CD4-positive, alpha-beta T cell (primary cell): ENCODE measurements around the gene ADAMTS1. TPM values are rescaled to one million over a fixed set of nuclear protein-coding genes. Genes with fewer than 3 reads are reported as not detected.

Experiments
- ATAC-seq: fragments of 200-7000 bp; cut with Tn5 transposase; one replicate; pipeline ENCODE4 v1.10.0; 2022; ENCODE audit warnings: mild to moderate bottlenecking; ENCODE audit not compliant: poor library complexity
- CTCF ChIA-PET: fragments of 350-600 bp; sonication (Branson Sonifier 250); formaldehyde crosslinking; loops from one replicate; lab custom pipeline; 2021; ENCODE audit warnings: antibody characterized with exemption, inconsistent platforms; lab: Charles Lee
- POLR2A ChIA-PET: fragments of 350-600 bp; sonication (Branson Sonifier 250); formaldehyde crosslinking; loops from one replicate; lab custom pipeline; 2021; ENCODE audit warnings: antibody characterized with exemption, inconsistent platforms; lab: Charles Lee
- DNase-seq, 14 experiments: peaks; one replicate each; pipeline ENCODE4 v3.0.0-alpha.2; 2013 to 2020; ENCODE audit warnings: mixed read lengths in 2 of 14
- H3K27ac ChIP-seq, 2 donors: one replicate each; pipeline versions ENCODE4 v1.5.1 to v1.7.0; 2013; ENCODE audit warnings: low read length in 2 of 2, low read depth in 1 of 2, mild to moderate bottlenecking in 1 of 2
- H3K27me3 ChIP-seq, 2 experiments: 1 replicate in 1 of 2; 2 replicates in 1 of 2; pipeline versions ENCODE4 v1.6.1 to v1.7.0; 2013; ENCODE audit warnings: low read length in 2 of 2, control low read depth in 1 of 2, mild to moderate bottlenecking in 1 of 2, moderate library complexity in 1 of 2; ENCODE audit not compliant: insufficient read depth in 2 of 2, control insufficient read depth in 1 of 2
- H3K36me3 ChIP-seq: one replicate; pipeline ENCODE4 v1.6.1; 2013; ENCODE audit warnings: low read length, control low read depth; ENCODE audit not compliant: insufficient read depth
- H3K4me1 ChIP-seq: one replicate; pipeline ENCODE4 v1.6.1; 2013; ENCODE audit warnings: low read length, control low read depth; ENCODE audit not compliant: insufficient read depth
- H3K4me3 ChIP-seq: one replicate; pipeline ENCODE4 v1.5.1; 2013; ENCODE audit warnings: mild to moderate bottlenecking, low read length, moderate library complexity
- H3K9me3 ChIP-seq, 2 experiments: 1 replicate in 1 of 2; 2 replicates in 1 of 2; pipeline versions ENCODE4 v1.6.1 to v1.7.0; 2013; ENCODE audit warnings: low read length in 2 of 2, mild to moderate bottlenecking in 2 of 2, control low read depth in 1 of 2, moderate library complexity in 1 of 2; ENCODE audit not compliant: control insufficient read depth in 1 of 2, insufficient read depth in 1 of 2
- H3K27ac Mint-ChIP-seq: one replicate; pipeline ENCODE4 v1.8.0; 2020; ENCODE audit warnings: mixed read lengths
- H3K27me3 Mint-ChIP-seq: one replicate; pipeline ENCODE4 v1.8.0; 2021; ENCODE audit warnings: mixed read lengths
- H3K36me3 Mint-ChIP-seq: one replicate; pipeline ENCODE4 v1.8.0; 2021; ENCODE audit warnings: low read depth, mixed read lengths
- H3K4me1 Mint-ChIP-seq: one replicate; pipeline ENCODE4 v1.8.0; 2021; ENCODE audit warnings: low read depth, mixed read lengths
- H3K4me3 Mint-ChIP-seq: one replicate; pipeline ENCODE4 v1.8.0; 2020; ENCODE audit warnings: mild to moderate bottlenecking, mixed read lengths
- H3K9me3 Mint-ChIP-seq: one replicate; pipeline ENCODE4 v1.8.0; 2020; ENCODE audit warnings: mixed read lengths
- intact Hi-C, 2 experiments: fragments of 100-400 bp; cut with DNase I in 1 of 2; cut with micrococcal nuclease in 1 of 2; formaldehyde crosslinking; loops; one replicate each; pipeline versions ENCODE4 v1.15.1 to v1.9.0; 2023 to 2025; cut with DNase I, micrococcal nuclease
- total RNA-seq, 174 experiments: library from RNA in 2 of 174; stranded (reverse) in 2 of 174; gene quantifications; one replicate each; pipeline ENCODE4 v1.2.3 and lab custom pipeline; 2021 to 2026
- TF ChIP-seq, protein P1 (sequence below): fragments of 200-600 bp; IDR thresholded peaks from one replicate; pipeline ENCODE4 v1.8.0; 2022; ENCODE audit warnings: antibody characterized with exemption, mild to moderate bottlenecking

Gene ADAMTS1
- total RNA-seq, 2 experiments from 2014 or later = 0.08 to 0.25 TPM

GRCh38 chr21:26811482-26811881, 33.7 kb downstream of the ADAMTS1 start:
- TF ChIP-seq, protein P1, sequence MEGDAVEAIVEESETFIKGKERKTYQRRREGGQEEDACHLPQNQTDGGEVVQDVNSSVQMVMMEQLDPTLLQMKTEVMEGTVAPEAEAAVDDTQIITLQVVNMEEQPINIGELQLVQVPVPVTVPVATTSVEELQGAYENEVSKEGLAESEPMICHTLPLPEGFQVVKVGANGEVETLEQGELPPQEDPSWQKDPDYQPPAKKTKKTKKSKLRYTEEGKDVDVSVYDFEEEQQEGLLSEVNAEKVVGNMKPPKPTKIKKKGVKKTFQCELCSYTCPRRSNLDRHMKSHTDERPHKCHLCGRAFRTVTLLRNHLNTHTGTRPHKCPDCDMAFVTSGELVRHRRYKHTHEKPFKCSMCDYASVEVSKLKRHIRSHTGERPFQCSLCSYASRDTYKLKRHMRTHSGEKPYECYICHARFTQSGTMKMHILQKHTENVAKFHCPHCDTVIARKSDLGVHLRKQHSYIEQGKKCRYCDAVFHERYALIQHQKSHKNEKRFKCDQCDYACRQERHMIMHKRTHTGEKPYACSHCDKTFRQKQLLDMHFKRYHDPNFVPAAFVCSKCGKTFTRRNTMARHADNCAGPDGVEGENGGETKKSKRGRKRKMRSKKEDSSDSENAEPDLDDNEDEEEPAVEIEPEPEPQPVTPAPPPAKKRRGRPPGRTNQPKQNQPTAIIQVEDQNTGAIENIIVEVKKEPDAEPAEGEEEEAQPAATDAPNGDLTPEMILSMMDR = no peak
- intact Hi-C loops = no loop called here
- no peaks in the 10 kb centered on the region for H3K36me3 Mint-ChIP-seq
- no peaks in the 10 kb centered on the region for H3K27me3 ChIP-seq
- no peak overlapping the region for H3K4me3 Mint-ChIP-seq
- no peaks in the 10 kb centered on the region for H3K36me3 ChIP-seq
- ATAC-seq = no peak
- no peaks in the 10 kb centered on the region for H3K4me1 ChIP-seq
- no peaks in the 10 kb centered on the region for H3K4me1 Mint-ChIP-seq
- no peak overlapping the region for H3K4me3 ChIP-seq
- no peaks in the 10 kb centered on the region for H3K9me3 Mint-ChIP-seq
- no peak for DNase-seq
- no peak overlapping the region for H3K27ac ChIP-seq
- no peak overlapping the region for H3K27ac Mint-ChIP-seq
- H3K9me3 ChIP-seq = no peaks in the 10 kb centered on the region
- peaks cover 5% of the 10 kb centered on the region for H3K27me3 Mint-ChIP-seq
- ChIA-PET POLR2A (no interaction called here), CTCF (no interaction called here)

DNA sequence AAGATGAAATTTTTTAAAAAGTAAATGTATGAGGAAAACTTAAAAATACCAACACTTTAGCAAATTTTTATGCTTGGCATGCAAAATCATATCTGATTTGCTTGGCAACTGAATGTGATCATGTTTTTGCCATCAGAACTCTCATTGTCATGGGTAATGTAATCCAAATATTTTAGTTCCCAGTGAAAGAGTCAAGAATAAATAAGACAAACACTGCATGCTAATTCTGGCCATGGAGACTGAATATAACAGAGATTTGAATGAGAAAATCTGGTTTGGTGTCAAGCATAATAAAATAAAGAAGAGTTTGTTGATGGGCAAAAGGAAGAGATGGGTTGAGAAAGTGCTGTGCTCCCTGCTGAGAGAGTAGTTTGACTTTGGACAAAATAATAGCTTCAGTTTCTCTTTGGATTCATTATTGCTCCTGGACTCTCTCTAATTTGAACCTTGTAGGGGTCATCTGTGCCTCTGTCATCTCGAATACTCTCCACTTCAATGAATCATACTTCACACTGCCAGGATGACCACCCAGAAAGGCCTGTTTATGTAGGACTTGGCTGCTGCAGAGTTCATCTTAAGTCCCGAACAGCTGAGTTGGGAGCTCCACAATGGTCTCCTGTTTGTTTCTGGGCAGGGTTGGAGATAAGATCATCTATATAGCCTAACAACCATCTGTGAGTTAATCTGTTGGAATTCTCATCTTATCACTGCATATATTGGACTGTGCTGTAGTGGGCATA, 34.4 kb downstream of the ADAMTS1 start:
- POLR2A ChIA-PET = no interaction called here
- H3K36me3 Mint-ChIP-seq = no peaks in the 10 kb centered on the region
- no peak overlapping the region for H3K4me3 Mint-ChIP-seq
- Histone ChIP-seq H3K9me3 (no peaks in the 10 kb centered on the region), H3K27me3 (no peaks in the 10 kb centered on the region), H3K27ac (no peak overlapping the region), H3K36me3 (no peaks in the 10 kb centered on the region), H3K4me3 (no peak overlapping the region), H3K4me1 (no peaks in the 10 kb centered on the region)
- H3K27me3 Mint-ChIP-seq = peaks cover 5% of the 10 kb centered on the region
- H3K4me1 Mint-ChIP-seq = no peaks in the 10 kb centered on the region
- no peaks in the 10 kb centered on the region for H3K9me3 Mint-ChIP-seq
- no peak overlapping the region for H3K27ac Mint-ChIP-seq
- CTCF ChIA-PET = no interaction called here
- no peak for DNase-seq
- ATAC-seq = no peak
- TF ChIP-seq, protein P1 = no peak
- intact Hi-C loops = no loop called here

- peaks cover 5% of the 10 kb centered on the region for H3K27me3 Mint-ChIP-seq
- H3K4me3 Mint-ChIP-seq = no peak overlapping the region
- Histone ChIP-seq H3K27ac (no peak overlapping the region), H3K4me3 (no peak overlapping the region), H3K9me3 (no peaks in the 10 kb centered on the region), H3K27me3 (no peaks in the 10 kb centered on the region), H3K4me1 (no peaks in the 10 kb centered on the region), H3K36me3 (no peaks in the 10 kb centered on the region)
- DNase-seq (no peak), ATAC-seq (no peak)
- no peaks in the 10 kb centered on the region for H3K4me1 Mint-ChIP-seq
- TF ChIP-seq, protein P1 = no peak
- ChIA-PET CTCF (no interaction called here), POLR2A (no interaction called here)
- H3K9me3 Mint-ChIP-seq = no peaks in the 10 kb centered on the region
- H3K36me3 Mint-ChIP-seq = no peaks in the 10 kb centered on the region
- H3K27ac Mint-ChIP-seq = no peak overlapping the region
- intact Hi-C loops = no loop called here
These were observed 34.9 kb downstream of the ADAMTS1 start for GRCh38 chr21:26810266-26810665.
